Fibroblast of skin of abdomen (primary cell): ENCODE measurements around the gene NUDT5. TPM values are rescaled to one million over a fixed set of nuclear protein-coding genes. Genes with fewer than 3 reads are reported as not detected.
"Not testable (repeated sequence)": the region's sequence is repeated elsewhere in the genome, so short reads cannot be mapped to it uniquely, and the experiment has no call there.

ENCODE experiments used
- DNase-seq: peaks from one replicate; pipeline ENCODE4 v3.0.0-alpha.2; 2013
- polyA plus RNA-seq, 2 experiments: library from polyadenylated mRNA; unstranded; fragments of 120-200 nt; gene quantifications; one replicate each; pipeline ENCODE4 v1.2.1, GENCODE V29; 2013; ENCODE audit not compliant: insufficient read length in 2 of 2

Gene NUDT5
- polyA plus RNA-seq (2013, experiment 1 of 2; ENCODE audit: insufficient read length), result 70.7 TPM
- polyA plus RNA-seq (2013, experiment 2 of 2; ENCODE audit: insufficient read length), result 65.1 TPM

- DNase-seq, result peak; percentile 88
These were observed at the start of gene NUDT5, which contains the start of gene CDC123 for GRCh38 chr10:12195603-12196506. TSS of gene NUDT5 (minus strand) at chr10:12195891. CDS start at chr10:12186291, 9,600 bp downstream. TSS of gene CDC123 (plus strand) at chr10:12196188. CDS start at chr10:12196246, 58 bp downstream.

GRCh38 chr10:12243864-12244620 is 48.4 kb upstream of the NUDT5 start:
- no peak for DNase-seq

DNA sequence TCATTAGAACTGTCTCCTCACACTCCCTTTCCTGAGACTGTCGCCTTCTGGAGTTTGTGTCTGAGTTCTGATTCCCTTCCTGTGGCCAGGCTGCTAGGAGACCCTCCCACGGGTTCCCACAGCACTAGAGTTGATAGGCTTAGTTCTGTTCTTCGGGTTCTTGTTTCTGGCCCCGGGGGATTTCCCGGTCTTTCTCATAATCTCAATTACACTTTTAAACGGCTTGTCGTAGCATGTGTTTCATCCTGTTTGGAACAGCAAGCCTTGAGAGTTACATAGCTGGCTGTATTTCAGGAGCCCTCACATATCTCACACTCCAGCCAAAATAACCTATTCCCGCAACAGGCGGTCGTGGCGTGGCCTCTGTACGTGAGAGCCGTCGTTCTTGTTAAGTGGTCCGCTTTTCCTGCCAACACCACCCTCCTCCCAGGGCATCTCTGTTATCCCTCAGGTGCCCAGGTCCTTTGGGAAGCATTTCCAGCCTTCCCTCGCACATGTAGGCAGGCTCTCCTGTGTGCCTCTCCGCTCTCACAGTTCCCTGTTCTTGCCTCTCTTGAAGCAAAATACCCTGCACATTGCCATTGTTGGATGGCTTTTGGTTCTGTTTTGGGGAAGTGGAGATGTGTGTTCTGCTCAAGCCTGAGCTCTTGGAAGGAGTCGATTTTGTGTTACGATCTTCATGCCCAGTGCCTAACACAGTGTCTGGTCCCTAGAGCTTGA is 46.3 kb upstream of the NUDT5 start:
- no peak for DNase-seq

DNA sequence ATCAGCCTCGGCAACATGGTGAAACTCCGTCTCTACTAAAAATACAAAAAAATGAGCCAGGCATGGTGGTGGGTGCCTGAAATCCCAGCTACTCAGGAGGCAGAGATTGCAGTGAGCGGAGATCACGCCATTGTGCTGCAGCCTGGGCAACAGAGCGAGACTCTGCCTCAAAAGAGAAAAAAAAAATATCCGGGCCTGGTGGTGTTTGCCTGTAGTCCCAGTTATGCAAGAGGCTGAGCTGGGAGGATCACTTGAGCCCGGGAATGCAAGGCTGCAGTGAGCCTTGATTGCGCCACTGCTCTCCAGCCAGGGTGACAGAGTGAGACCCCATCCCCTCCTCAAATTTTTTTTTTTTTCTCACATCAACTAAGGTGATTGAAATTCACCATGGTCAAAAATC is 43.1 kb upstream of the NUDT5 start:
- DNase-seq, result no peak

- DNase-seq, result peak; percentile 12
These were observed 41.9 kb upstream of the NUDT5 start for GRCh38 chr10:12237265-12238220.

DNA sequence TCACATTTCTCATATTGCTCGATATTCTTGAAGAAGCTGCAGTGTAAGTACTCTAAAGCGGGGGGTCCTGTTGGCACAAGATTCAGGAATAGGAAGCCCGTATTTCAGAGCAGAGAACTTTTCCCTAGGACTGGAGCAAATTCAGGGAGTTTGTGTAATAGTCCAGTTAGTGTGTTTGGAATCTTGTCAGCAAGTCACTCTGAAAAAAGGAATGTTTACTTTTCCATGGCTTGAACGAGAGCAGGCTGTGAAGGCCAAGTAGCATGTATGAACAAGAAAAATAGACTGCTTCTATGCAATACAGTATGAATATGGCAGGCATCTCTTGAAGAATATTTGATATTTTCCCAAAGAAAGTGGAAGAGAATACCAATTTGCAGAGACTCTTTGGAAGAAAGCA is 40.1 kb upstream of the NUDT5 start:
- no peak for DNase-seq

- no peak for DNase-seq
These were observed 39.5 kb upstream of the NUDT5 start for GRCh38 chr10:12235116-12235694.

- not testable (repeated sequence) for DNase-seq
These were observed 39.0 kb upstream of the NUDT5 start for GRCh38 chr10:12234687-12235086.

- DNase-seq, result no peak
These were observed 33.2 kb upstream of the NUDT5 start for GRCh38 chr10:12228851-12229250.

DNA sequence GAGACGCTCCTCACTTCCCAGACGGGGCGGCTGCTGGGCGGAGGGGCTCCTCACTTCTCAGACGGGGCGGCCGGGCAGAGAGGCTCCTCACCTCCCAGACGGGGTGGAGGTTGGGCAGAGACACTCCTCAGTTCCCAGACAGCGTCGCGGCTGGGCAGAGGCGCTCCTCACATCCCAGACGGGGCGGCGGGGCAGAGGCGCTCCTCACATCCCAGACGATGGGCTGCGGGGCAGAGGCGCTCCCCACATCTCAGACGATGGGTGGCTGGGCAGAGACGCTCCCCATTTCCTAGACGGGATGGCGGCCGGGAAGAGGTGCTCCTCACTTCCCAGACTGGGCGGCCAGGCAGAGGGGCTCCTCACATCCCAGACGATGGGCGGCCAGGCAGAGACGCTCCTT is 30.7 kb upstream of the NUDT5 start:
- DNase-seq, result not testable (repeated sequence)

DNA sequence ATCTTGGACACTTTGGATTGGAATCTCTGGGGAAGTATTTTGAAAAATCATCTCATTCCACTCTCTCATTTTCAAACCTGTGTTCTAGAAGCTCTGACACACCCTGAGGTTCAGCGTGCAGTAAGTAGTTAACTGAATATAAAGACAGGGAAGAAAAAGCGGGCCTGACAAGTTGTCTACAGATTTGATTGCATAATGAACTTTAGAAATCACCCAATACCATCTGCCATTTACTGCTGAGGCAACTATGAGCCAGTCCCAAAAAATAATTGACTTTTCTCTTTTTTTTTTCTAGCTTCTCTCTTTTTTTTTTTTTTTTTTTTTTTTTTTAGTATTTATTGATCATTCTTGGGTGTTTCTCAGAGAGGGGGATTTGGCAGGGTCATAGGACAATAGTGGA is 29.8 kb upstream of the NUDT5 start:
- no peak for DNase-seq

DNA sequence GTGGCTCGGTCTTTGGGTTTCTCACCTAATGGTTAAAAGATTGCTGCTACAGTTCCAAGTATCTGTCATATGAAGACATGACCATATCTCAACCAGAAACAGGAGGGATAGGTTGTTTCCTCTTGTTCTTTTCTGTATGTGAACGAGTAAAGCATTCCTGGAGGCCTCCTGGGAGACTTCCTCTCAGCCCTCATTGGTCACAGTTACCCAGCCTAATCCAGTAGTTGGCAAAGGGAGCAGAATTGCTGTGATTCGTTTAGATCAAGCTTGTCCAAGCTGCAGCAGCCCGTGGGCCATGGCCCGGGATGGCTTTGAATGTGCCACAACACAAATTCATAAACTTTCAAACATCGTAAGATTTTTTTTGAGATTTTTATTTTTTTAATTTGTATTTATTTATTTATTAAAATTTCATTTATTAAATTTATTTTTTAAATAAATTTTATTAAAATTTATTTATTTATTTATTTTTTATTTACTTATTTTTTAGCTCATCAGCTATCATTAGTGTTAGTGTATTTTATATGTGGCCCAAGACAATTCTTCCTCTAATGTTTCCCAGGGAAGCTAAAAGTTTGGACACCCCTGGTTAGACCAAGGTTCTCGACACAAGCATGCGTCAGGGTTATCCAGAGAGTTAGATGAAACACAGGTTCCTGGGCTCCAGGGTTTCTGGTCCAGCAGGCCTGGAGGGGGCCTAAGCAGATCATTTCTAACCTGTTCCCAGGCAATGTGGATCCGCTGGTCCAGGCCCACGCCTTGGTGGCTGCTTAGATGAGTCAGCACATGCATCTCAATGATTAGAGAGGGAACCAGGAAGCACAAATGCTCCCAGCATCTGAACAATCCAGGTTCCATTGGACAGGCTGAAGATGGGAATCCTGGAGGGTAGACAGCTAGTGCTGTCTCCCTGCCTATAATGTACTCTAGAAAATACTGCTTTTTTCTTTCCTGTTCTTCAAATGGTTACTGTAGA is 25.9 kb upstream of the NUDT5 start:
- DNase-seq, result no peak

GRCh38 chr10:12218991-12219390 is 23.3 kb upstream of the NUDT5 start:
- no peak for DNase-seq

- DNase-seq, result peak; percentile 70
These were observed 19.1 kb upstream of the NUDT5 start for GRCh38 chr10:12214763-12215218.

DNA sequence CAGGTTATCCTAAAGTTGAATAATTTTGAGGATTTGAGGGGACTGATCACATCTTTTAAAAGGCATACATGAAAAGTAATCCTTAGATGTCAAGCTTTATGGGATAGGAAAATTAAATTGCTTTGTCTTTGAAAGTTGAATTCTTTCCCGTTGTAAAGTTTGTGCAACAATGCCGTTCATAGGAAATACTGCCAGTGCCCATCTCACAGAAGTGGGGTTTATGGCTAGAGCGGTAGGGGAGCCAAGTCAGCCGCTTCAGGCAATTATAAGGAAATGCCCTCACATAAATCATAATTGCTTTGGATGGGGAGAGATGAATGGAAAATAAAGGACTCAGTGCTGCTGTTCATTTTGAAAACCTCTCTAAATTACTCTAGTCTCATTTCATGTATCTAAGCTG is 18.4 kb upstream of the NUDT5 start:
- DNase-seq, result no peak

DNA sequence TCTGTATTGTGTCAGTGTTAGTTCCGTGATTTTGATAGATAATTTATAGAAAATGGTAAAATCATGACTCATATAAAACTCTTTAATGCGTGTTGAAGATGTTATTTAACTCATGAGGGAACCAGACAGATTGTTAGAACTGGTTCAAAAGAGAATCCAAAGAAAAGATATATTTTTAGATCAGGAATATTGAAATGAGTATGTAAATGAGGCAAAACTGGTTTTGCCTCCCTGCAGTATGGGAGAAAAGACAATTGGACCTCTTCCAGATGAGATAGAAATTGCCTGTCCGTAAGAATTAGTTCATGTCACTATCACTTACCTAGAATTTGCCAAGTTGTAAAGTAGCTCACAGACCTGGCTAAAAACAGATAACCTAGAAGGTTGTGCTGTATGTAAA is 17.9 kb upstream of the NUDT5 start:
- DNase-seq, result no peak

DNA sequence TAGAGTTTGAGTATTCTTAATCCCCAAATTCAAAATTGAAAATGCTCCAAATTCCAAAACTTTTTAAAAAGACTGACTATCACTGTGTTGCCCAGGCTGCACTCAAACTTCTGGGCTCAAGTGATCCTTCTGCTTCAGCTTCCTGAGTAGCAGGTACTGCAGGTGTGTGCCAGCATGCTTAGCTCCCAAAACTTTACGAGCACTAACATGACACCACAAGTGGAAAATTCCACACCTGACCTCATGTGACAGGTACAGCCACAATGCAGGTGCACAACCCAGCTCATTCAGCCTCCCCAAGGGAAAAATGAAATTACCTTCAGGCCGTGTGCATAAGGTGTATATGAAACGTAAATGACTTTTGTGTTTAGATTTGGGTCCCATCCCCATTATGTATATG is 16.8 kb upstream of the NUDT5 start:
- no peak for DNase-seq

DNA sequence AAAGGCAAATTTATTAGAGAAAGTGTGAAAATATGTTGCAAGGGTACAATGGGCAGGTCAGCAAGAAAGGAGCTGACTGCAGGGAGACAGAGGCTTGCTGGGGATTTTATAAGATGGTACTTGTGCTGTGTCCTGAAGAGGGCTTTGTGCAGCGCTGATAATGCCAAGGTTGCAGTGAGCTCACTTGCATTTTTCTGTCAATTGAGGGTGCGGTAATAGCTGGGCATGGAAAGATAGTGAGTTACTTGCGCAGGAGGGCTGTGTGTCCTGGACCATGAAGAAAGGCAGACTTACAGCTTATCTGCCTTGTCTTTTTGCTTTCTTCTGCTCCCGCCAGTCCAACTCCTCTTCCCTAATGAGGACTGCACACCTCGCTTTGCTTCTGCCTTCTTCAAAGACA is 12.8 kb upstream of the NUDT5 start:
- no peak for DNase-seq

DNA sequence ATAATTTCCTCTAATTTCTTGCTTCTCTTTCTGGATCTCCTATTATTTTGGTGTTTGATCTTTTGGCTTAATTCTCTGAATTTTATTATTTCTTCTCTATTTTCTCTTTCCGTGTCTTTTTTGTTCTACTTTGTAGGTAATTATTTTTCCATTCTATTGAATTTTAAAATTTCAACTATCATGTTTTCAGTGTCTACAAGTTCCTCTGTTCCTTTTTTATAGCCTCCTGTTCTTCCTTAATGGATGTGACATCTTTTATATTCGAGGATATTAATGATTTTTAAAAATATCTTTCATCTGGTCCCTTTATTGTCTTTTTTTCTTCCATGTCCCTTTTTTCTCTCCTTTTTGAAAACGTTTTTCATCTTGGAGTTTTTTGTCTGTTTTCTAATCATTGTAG is 11.4 kb upstream of the NUDT5 start:
- no peak for DNase-seq

GRCh38 chr10:12205082-12205481 is 9.4 kb upstream of the NUDT5 start:
- DNase-seq, result no peak
